Parathyroid adenoma (tissue), 2 donors: ENCODE data around the gene APOA4.

Experiments
- H2AFZ ChIP-seq: fragments of 300-600 bp; sonication (generic); one replicate; pipeline ENCODE4 v1.7.0; 2017; ENCODE audit warnings: antibody characterized with exemption, mild to moderate bottlenecking
- H3K27ac ChIP-seq: fragments of 300-600 bp; sonication (generic); one replicate; pipeline ENCODE4 v1.7.0; 2017
- H3K27me3 ChIP-seq: fragments of 300-600 bp; sonication (generic); one replicate; pipeline ENCODE4 v1.7.0; 2017; ENCODE audit warnings: low read length; ENCODE audit not compliant: control insufficient read depth, insufficient read depth
- H3K36me3 ChIP-seq: fragments of 300-600 bp; sonication (generic); one replicate; pipeline ENCODE4 v1.7.0; 2017; ENCODE audit warnings: low read length; ENCODE audit not compliant: control insufficient read depth, insufficient read depth
- H3K4me1 ChIP-seq: fragments of 300-600 bp; sonication (generic); one replicate; pipeline ENCODE4 v1.7.0; 2017; ENCODE audit warnings: control low read depth
- H3K4me2 ChIP-seq: fragments of 300-600 bp; sonication (generic); one replicate; pipeline ENCODE4 v1.7.0; 2017; ENCODE audit warnings: low read length
- H3K4me3 ChIP-seq: fragments of 300-600 bp; sonication (generic); one replicate; pipeline ENCODE4 v1.7.0; 2017; ENCODE audit warnings: low read depth, low read length
- H3K79me2 ChIP-seq: fragments of 300-600 bp; sonication (generic); one replicate; pipeline ENCODE4 v1.7.0; 2017; ENCODE audit warnings: control low read depth
- H3K9ac ChIP-seq: fragments of 300-600 bp; sonication (generic); one replicate; pipeline ENCODE4 v1.7.0; 2017; ENCODE audit warnings: mild to moderate bottlenecking
- H3K9me3 ChIP-seq: fragments of 300-600 bp; sonication (generic); one replicate; pipeline ENCODE4 v1.7.0; 2017; ENCODE audit warnings: low read length; ENCODE audit not compliant: control insufficient read depth
- TF ChIP-seq, protein P1 (sequence below): fragments of 300-600 bp; sonication (generic); IDR thresholded peaks from one replicate; pipeline ENCODE4 v1.7.0; 2017; ENCODE audit warnings: antibody characterized with exemption, mild to moderate bottlenecking
- donor health status: primary hyperparathyroidism.

Gene APOA4

DNA sequence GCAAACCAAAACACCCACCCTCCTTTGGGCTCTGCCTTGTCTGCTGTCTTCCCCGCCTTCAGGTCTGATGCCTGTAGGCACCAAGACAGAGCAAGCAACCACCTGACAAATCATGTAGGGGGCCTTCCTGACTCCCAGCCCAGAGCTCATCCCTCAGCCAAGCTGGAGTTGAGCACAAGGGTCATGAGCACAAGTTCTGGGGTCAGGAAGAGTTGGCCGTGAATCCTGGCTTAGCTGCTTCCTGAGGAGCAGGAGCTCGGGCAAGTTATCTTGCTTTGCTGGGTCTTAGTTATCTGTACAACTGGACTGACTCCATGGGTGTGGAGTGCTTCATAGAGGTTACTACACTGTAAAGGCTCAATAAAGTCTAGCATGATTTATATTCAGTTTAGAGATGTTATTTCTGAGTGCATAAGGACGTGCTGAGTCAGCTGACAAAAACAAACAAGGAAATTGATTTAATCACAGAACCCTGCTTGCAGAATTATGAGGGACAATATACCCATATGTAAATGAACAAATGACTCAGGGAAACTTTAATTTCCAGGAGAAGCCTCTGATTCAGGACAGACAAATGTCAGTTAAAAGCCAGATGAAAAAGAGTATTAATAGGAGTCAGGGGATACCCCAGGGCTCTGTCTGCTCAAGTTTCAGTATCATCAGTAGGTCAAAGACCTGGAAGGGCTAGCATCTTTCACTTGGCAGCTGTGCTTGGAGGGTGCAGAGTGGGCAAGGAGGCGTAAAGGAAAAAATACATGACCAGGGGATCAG, 29.3 kb upstream of the APOA4 start:
- Histone ChIP-seq H3K9me3 (no peaks in the 10 kb centered on the region), H3K4me1 (no peaks in the 10 kb centered on the region), H3K4me2 (no peak overlapping the region), H3K79me2 (no peaks in the 10 kb centered on the region), H3K27ac (no peak overlapping the region), H3K4me3 (no peak overlapping the region), H2AFZ (no peak overlapping the region), H3K27me3 (no peaks in the 10 kb centered on the region), H3K36me3 (no peaks in the 10 kb centered on the region), H3K9ac (no peak overlapping the region)
- TF ChIP-seq, protein P1, sequence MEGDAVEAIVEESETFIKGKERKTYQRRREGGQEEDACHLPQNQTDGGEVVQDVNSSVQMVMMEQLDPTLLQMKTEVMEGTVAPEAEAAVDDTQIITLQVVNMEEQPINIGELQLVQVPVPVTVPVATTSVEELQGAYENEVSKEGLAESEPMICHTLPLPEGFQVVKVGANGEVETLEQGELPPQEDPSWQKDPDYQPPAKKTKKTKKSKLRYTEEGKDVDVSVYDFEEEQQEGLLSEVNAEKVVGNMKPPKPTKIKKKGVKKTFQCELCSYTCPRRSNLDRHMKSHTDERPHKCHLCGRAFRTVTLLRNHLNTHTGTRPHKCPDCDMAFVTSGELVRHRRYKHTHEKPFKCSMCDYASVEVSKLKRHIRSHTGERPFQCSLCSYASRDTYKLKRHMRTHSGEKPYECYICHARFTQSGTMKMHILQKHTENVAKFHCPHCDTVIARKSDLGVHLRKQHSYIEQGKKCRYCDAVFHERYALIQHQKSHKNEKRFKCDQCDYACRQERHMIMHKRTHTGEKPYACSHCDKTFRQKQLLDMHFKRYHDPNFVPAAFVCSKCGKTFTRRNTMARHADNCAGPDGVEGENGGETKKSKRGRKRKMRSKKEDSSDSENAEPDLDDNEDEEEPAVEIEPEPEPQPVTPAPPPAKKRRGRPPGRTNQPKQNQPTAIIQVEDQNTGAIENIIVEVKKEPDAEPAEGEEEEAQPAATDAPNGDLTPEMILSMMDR: no peak

DNA sequence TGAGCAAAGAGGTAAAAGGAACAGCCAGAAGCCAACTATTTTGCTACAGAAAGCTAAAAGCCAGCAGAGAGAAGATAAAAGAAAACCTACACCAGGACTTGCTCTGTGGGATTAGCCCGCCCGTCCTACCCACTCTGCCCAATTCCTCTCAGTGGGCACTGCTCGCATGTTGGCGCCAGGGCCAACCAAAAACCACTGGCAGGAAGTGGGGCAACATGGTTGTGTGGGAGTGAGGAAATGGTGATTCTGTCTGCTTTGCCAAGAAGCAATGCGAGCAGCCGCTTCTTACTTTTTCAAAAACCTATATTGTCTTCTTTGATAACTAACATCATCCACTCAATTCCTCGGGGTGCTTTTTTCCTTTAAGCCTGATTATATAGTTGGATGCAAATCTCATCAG, 28.5 kb upstream of the APOA4 start:
- Histone ChIP-seq H3K9me3 (no peaks in the 10 kb centered on the region), H3K4me2 (no peak overlapping the region), H3K27me3 (no peaks in the 10 kb centered on the region), H3K9ac (no peak overlapping the region), H3K27ac (no peak overlapping the region), H3K4me1 (no peaks in the 10 kb centered on the region), H2AFZ (no peak overlapping the region), H3K36me3 (no peaks in the 10 kb centered on the region), H3K79me2 (no peaks in the 10 kb centered on the region), H3K4me3 (no peak overlapping the region)
- TF ChIP-seq, protein P1: no peak

DNA sequence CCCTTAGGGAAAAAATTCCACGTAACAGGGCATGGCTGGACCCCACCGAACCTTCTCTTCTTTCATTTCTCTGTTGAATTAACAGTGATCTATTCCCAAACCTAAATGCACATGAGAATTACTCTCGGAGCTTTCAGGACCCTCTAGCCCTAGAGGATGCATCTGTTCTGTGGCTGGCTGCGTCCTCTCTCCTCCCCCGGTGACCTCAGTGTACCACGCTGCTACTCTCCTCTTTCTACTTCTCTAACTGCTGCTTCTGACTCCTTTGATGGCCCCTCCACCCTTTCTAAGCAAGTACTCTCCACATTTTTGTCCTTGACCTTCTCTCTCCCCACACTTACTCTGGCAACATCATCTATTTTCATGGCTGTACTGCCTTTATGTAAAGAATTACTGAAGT, 26.4 kb upstream of the APOA4 start:
- Histone ChIP-seq H3K4me1 (no peaks in the 10 kb centered on the region), H2AFZ (no peak overlapping the region), H3K36me3 (no peaks in the 10 kb centered on the region), H3K79me2 (no peaks in the 10 kb centered on the region), H3K27ac (no peak overlapping the region), H3K9me3 (no peaks in the 10 kb centered on the region), H3K4me2 (no peak overlapping the region), H3K27me3 (no peaks in the 10 kb centered on the region), H3K9ac (no peak overlapping the region), H3K4me3 (no peak overlapping the region)
- TF ChIP-seq, protein P1: no peak

DNA sequence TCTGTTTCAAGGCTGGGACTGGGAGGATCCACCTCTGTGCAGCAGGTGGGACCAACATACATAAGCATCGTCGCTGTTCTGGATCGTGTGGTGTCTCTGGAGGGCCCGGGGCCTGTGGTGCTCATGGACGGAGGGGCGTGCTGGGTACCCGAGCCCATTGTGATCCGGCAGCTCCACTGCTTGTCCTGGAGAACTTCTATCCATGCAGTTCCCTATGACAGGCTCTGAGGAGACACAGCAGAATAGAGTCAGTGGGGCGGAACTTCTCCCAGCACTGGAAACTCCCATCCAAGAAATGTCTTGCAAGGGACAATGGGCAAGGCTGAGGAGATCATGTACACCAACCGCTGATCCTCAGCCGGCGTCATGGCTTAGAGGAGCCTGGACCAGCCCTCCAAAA, 26.0 kb upstream of the APOA4 start:
- H3K27ac ChIP-seq: no peak overlapping the region
- no peaks in the 10 kb centered on the region for H3K9me3 ChIP-seq
- TF ChIP-seq, protein P1: no peak
- H3K4me2 ChIP-seq: no peak overlapping the region
- H3K9ac ChIP-seq: no peak overlapping the region
- H3K4me1 ChIP-seq: no peaks in the 10 kb centered on the region
- H2AFZ ChIP-seq: no peak overlapping the region
- no peaks in the 10 kb centered on the region for H3K79me2 ChIP-seq
- H3K4me3 ChIP-seq: no peak overlapping the region
- H3K27me3 ChIP-seq: no peaks in the 10 kb centered on the region
- no peaks in the 10 kb centered on the region for H3K36me3 ChIP-seq

DNA sequence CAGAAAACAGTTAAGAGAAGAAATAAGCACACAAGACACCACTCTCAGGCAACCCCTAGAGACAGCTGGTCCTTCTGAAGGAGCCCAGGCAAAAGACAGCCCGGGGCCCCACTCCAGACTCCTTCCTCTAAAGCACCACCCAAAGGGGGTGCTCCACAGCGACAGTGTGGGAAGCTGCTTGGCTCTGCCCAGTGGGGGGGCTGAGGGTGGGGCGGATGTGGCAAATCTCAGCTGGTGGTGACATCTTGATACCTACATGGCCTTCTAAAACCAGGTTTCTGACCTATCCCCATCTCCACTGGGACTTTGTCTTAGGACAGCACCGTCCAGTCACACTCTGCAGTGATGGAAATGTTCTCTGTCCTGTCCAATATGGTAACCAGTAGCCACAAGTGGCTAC, 24.5 kb upstream of the APOA4 start:
- Histone ChIP-seq H3K9me3 (no peaks in the 10 kb centered on the region), H3K36me3 (no peaks in the 10 kb centered on the region), H3K4me1 (no peaks in the 10 kb centered on the region), H3K27ac (no peak overlapping the region), H3K79me2 (no peaks in the 10 kb centered on the region), H2AFZ (no peak overlapping the region), H3K4me3 (no peak overlapping the region), H3K4me2 (no peak overlapping the region), H3K9ac (no peak overlapping the region), H3K27me3 (no peaks in the 10 kb centered on the region)
- TF ChIP-seq, protein P1: no peak
